Fibroblast of villous mesenchyme (primary cell): ENCODE measurements around the gene SRRM2. TPM values are rescaled to one million over a fixed set of nuclear protein-coding genes. Genes with fewer than 3 reads are reported as not detected.

ENCODE experiments used
- DNase-seq: peaks from one replicate; pipeline ENCODE4 v3.0.0-alpha.2; 2010; ENCODE audit warnings: low read depth
- H3K4me3 ChIP-seq: 2 replicates; pipeline ENCODE4 v1.5.1; 2011; ENCODE audit warnings: low read depth, mild to moderate bottlenecking, low read length
- total RNA-seq: library from RNA; depleted of rRNA; stranded (reverse); fragments of >200 nt; gene quantifications from 2 replicates; pipeline ENCODE4 v1.2.3, GENCODE V29; 2012
- TF ChIP-seq, protein P1 (sequence below): IDR thresholded peaks from 2 replicates; pipeline ENCODE4 v1.5.1; 2012; ENCODE audit warnings: low read depth, mild to moderate bottlenecking, low read length; ENCODE audit not compliant: insufficient read depth

Gene SRRM2
- total RNA-seq, 1 donor: 62.2 TPM

DNA sequence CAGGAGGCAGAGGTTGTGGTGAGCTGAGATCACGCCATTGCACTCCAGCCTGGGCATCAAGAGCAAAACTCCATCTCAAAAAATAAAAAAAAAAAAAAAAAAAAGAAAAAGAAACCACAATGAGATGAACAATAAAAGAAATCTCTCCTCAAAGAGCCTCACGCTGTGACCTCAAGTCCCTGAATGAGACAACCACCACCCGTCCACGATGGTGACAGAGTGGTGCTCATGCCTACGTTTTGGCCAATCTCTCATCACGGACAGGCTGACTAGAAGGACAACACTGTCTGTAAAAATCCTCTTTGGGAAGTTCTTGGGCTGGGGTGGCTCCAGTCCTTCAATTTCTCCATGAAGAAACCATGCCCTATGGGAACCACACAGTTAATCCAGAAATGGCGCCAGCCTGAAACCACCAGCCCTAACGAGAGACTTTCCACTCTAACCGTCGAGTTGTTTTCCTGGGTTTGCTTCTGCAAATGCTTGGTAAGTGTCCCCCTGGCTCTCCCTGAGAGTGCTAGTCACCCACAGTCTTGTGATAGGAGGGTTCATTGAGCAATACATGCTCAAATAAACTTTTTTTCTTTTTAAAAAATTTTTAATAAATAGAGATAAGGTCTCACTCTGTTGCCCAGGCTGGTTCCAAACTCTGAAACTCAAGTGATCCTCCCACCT lies 17.5 kb upstream of the SRRM2 start:
- H3K4me3 ChIP-seq: no peak overlapping the region
- TF ChIP-seq, protein P1, sequence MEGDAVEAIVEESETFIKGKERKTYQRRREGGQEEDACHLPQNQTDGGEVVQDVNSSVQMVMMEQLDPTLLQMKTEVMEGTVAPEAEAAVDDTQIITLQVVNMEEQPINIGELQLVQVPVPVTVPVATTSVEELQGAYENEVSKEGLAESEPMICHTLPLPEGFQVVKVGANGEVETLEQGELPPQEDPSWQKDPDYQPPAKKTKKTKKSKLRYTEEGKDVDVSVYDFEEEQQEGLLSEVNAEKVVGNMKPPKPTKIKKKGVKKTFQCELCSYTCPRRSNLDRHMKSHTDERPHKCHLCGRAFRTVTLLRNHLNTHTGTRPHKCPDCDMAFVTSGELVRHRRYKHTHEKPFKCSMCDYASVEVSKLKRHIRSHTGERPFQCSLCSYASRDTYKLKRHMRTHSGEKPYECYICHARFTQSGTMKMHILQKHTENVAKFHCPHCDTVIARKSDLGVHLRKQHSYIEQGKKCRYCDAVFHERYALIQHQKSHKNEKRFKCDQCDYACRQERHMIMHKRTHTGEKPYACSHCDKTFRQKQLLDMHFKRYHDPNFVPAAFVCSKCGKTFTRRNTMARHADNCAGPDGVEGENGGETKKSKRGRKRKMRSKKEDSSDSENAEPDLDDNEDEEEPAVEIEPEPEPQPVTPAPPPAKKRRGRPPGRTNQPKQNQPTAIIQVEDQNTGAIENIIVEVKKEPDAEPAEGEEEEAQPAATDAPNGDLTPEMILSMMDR: no peak
- DNase-seq: no peak

DNA sequence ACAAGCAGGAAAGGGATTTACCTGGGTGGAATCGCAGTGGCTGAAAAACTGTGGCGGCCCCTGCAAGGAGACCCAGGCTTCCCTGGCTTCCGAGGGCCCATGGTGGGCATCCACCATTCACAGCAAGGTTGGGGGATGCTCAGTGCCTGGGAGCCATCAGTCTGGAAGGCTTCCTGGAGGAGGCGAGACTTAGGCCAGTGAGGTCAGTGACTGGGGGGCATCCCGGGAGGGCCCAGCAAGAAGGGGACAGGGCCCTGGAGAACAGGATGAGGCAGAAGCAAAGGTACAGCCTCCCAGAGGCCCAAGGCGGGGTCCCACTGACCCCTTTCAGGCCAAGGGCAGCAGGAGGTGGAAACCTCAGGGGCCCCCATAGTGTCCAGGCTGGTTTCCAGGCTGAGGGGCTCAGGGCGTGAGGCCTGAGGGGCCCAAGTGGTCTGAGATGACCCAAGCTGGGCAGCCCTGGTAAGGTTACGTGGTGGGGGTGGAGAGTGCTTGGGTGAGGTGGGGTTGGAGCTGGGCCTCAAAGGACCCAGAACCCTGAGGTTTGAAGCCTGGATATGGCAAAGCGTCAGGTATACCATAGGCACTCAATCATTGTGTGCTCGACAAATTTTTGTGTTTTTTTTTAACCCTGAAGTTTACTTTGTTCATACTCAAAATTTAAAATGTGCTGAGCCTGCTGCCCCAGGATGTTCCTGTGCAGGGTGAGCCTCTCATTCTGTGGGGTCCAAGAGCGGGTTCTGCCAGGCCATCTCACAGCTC lies 15.8 kb upstream of the SRRM2 start:
- no peak overlapping the region for H3K4me3 ChIP-seq
- no peak for DNase-seq
- TF ChIP-seq, protein P1: no peak

GRCh38 chr16:2737238-2737605 lies 15.2 kb upstream of the SRRM2 start:
- TF ChIP-seq, protein P1: no peak
- H3K4me3 ChIP-seq: no peak overlapping the region
- DNase-seq: no peak

DNA sequence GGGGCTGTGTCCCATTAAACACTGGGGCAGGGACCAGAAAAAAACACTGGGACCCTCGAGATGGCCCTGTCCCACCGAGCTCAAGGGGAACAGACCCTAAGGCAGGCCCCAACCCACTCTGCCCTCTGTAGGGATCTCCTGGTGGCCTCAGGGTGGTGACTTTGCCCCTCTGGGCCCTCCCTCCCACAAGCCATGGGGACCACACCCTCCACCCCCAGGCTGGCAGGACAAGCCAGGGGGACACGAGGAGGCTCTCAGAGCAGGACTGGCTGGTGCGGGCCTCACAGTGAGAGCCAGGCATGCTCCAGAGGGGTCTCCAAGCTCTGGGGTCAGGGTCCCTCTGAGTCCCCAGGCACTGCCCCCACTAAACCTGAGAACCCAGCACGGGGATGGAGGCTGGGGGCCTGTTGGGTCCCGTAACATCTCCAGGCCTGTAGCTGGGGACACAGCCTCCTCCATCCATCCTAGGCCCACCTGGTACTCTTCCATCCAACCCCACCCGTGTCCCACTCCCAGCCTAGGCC lies 14.5 kb upstream of the SRRM2 start:
- DNase-seq: no peak
- no peak overlapping the region for H3K4me3 ChIP-seq
- TF ChIP-seq, protein P1: no peak

DNA sequence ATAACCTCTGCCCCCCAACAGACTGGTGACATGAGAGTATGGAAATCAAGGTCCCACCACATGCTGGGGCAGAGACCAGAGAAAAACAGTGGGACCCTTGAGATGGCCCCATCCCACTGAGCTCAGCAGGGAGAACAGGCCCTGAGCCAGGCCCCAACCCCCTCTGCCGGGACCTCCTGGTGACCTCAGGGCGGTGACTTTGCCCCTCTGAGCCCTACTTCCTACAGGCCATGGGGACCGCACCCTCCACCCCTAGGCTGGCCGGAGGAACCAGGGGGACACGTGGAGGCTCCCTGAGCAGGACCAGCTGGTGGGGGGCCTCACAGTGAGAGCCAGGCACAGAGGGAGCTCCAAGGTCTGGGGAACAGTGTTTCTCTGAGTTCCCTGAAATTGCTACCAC lies 13.8 kb upstream of the SRRM2 start:
- H3K4me3 ChIP-seq: no peak overlapping the region
- DNase-seq: no peak
- TF ChIP-seq, protein P1: no peak

- DNase-seq: no peak
- TF ChIP-seq, protein P1: no peak
Measured at GRCh38 chr16:2739625-2740430, 12.6 kb upstream of the SRRM2 start.

More at GRCh38 chr16:2739625-2740430, 12.6 kb upstream of the SRRM2 start:
- no peak overlapping the region for H3K4me3 ChIP-seq
